Measurements from ENCODE around the gene TMEM54. TPM values are rescaled to one million over a fixed set of nuclear protein-coding genes. Genes with fewer than 3 reads are reported as not detected.
"Not testable (repeated sequence)": the region's sequence is repeated elsewhere in the genome, so short reads cannot be mapped to it uniquely, and the experiment has no call there.

TMEM54 gene
- total RNA-seq, 2 experiments from 2014 or later: not detected

- Mint-ChIP-seq H3K4me3 (no peak overlapping the region), H3K27me3 (ENCODE audit: low read depth) (peaks cover 50% of the 10 kb centered on the region), H3K27ac (no peak overlapping the region), H3K9me3 (ENCODE audit: insufficient read depth) (no peaks in the 10 kb centered on the region), H3K4me1 (ENCODE audit: low read depth) (peaks cover 18% of the 10 kb centered on the region), H3K36me3 (ENCODE audit: low read depth) (no peaks in the 10 kb centered on the region)
- DNase-seq (no peak), ATAC-seq (no peak)
- ChIA-PET CTCF (no interaction called here), POLR2A (interaction anchor here (0.6 kb wide), 1 partner anchor 13 kb away, joined by 3 read pairs; no protein-coding TSS in a partner anchor)
Measured at GRCh38 chr1:32918179-32918578, 17.0 kb upstream of the TMEM54 start.

GRCh38 chr1:32917521-32917920, 16.3 kb upstream of the TMEM54 start:
- Mint-ChIP-seq H3K27me3 (ENCODE audit: low read depth) (peaks cover 45% of the 10 kb centered on the region), H3K27ac (no peak overlapping the region)
- peak; percentile 79 for ATAC-seq

DNA sequence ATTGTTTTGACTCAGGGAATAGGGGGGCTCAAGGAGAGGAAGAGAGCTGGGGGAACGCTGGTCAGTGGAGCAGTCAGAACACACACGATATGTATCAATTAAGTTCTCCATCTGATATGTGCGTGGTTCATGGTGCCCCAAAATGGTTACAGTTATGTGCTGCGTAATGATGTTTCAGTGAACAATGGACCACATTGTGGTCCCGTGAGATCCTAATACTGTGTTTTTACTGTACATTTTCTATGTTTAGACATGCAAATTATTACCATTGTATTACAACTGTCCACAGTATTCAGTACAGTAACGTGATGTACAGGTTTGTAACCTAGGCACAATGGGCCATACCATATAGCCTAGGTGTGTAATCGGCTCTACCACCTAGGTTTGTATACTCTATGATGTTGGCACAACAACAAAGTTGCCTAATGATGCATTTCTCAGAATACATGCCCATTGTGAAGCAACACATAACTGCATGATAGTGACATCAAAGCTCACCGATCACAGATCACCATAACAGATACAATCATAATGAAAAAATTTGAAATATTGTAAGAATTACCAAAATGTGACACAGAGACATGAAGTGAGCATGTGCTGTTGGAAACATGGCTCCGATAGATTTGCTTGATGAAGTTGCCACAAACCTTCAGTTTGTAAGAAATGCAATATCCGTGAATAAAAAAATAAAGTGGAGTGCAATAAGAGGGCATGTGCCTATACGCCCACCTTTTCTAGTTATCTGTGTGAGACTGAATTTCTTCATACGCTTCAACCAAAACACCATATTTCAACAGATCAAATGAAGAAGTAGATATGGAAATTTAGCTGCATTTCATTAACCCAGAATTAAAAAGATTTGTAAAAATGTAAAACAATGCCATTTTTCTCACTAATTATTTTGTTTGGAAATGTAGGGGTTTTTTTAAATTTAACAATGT, 14.8 kb upstream of the TMEM54 start:
- no peak for DNase-seq
- Mint-ChIP-seq H3K27me3 (ENCODE audit: low read depth) (peaks cover 41% of the 10 kb centered on the region), H3K4me3 (no peak overlapping the region), H3K36me3 (ENCODE audit: low read depth) (no peaks in the 10 kb centered on the region), H3K27ac (no peak overlapping the region), H3K4me1 (ENCODE audit: low read depth) (peaks cover 18% of the 10 kb centered on the region), H3K9me3 (ENCODE audit: insufficient read depth) (no peaks in the 10 kb centered on the region)
- ChIA-PET CTCF (interaction anchor here (1.6 to 1.8 kb wide), 2 partner anchors 39 to 41 kb away, joined by 4 to 5 read pairs; no protein-coding TSS in a partner anchor), POLR2A (no interaction called here)
- no peak for ATAC-seq

More at GRCh38 chr1:32917521-32917920, 16.3 kb upstream of the TMEM54 start:
- Mint-ChIP-seq H3K4me1 (ENCODE audit: low read depth) (peaks cover 18% of the 10 kb centered on the region), H3K4me3 (no peak overlapping the region), H3K36me3 (ENCODE audit: low read depth) (no peaks in the 10 kb centered on the region), H3K9me3 (ENCODE audit: insufficient read depth) (no peaks in the 10 kb centered on the region)
- peak; percentile 68 for DNase-seq
- POLR2A ChIA-PET: no interaction called here
- CTCF ChIA-PET: interaction anchor here (1.6 to 1.8 kb wide), 2 partner anchors 40 to 42 kb away, joined by 4 to 5 read pairs; no protein-coding TSS in a partner anchor

GRCh38 chr1:32910319-32910718, 9.1 kb upstream of the TMEM54 start:
- no peaks in the 10 kb centered on the region for H3K9me3 Mint-ChIP-seq (ENCODE audit: insufficient read depth)
- H3K27me3 Mint-ChIP-seq (ENCODE audit: low read depth): peaks cover 24% of the 10 kb centered on the region
- ATAC-seq (no peak), DNase-seq (no peak)
- no peak overlapping the region for H3K27ac Mint-ChIP-seq
- POLR2A ChIA-PET: no interaction called here
- no peaks in the 10 kb centered on the region for H3K4me1 Mint-ChIP-seq (ENCODE audit: low read depth)
- CTCF ChIA-PET: interaction anchor here (0.6 kb wide), 1 partner anchor 70 kb away, joined by 3 read pairs; no protein-coding TSS in a partner anchor
- no peaks in the 10 kb centered on the region for H3K36me3 Mint-ChIP-seq (ENCODE audit: low read depth)
- H3K4me3 Mint-ChIP-seq: no peak overlapping the region

- ATAC-seq (no peak), DNase-seq (no peak)
- ChIA-PET CTCF (no interaction called here), POLR2A (interaction anchor here (0.6 kb wide), 1 partner anchor 292 kb away, joined by 4 read pairs; no protein-coding TSS in a partner anchor)
- Mint-ChIP-seq H3K27me3 (ENCODE audit: low read depth) (peaks cover 39% of the 10 kb centered on the region), H3K4me3 (no peak overlapping the region), H3K36me3 (ENCODE audit: low read depth) (no peaks in the 10 kb centered on the region), H3K4me1 (ENCODE audit: low read depth) (no peaks in the 10 kb centered on the region), H3K9me3 (ENCODE audit: insufficient read depth) (no peaks in the 10 kb centered on the region), H3K27ac (no peak overlapping the region)
Measured at GRCh38 chr1:32907435-32907834, 6.2 kb upstream of the TMEM54 start.

DNA sequence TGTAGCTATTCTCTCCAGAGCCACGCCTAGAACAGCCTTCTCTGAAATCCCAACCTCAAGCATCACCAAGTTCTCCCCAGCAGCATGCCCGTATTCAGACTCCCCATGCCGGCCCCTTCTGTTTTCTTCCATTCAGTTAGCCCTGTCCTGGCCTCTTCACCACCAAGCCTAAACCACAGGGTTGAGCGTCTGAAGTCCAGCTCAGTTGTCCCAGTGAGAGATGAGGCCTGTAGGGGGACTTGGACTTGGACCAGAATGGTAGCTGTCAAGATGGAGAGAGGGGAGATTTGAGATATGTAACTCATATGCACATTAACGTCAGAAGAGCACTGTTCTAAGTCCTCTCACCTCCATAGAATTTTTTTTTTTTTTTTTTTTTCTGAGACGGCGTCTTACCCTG, 5.5 kb upstream of the TMEM54 start:
- Mint-ChIP-seq H3K27me3 (ENCODE audit: low read depth) (peaks cover 45% of the 10 kb centered on the region), H3K4me1 (ENCODE audit: low read depth) (peaks cover 3% of the 10 kb centered on the region), H3K36me3 (ENCODE audit: low read depth) (peaks cover 2% of the 10 kb centered on the region), H3K27ac (no peak overlapping the region), H3K4me3 (no peak overlapping the region), H3K9me3 (ENCODE audit: insufficient read depth) (no peaks in the 10 kb centered on the region)
- POLR2A ChIA-PET: no interaction called here
- CTCF ChIA-PET: no interaction called here
- ATAC-seq (no peak), DNase-seq (no peak)

- H3K9me3 Mint-ChIP-seq (ENCODE audit: insufficient read depth); DNase-seq; H3K4me3 Mint-ChIP-seq; H3K36me3 Mint-ChIP-seq (ENCODE audit: low read depth); H3K4me1 Mint-ChIP-seq (ENCODE audit: low read depth); ATAC-seq; H3K27ac Mint-ChIP-seq; POLR2A ChIA-PET: not testable (repeated sequence)
- CTCF ChIA-PET: interaction anchor here (1.5 kb wide), 2 partner anchors 19 to 149 kb away, joined by 3 read pairs; partner anchors contain the start of gene HPCA
- peaks cover 50% of the 10 kb centered on the region for H3K27me3 Mint-ChIP-seq (ENCODE audit: low read depth)
Measured at GRCh38 chr1:32905588-32905987, 4.4 kb upstream of the TMEM54 start.

GRCh38 chr1:32904797-32905196, 3.6 kb upstream of the TMEM54 start:
- Mint-ChIP-seq H3K4me1 (ENCODE audit: low read depth) (peaks cover 6% of the 10 kb centered on the region), H3K36me3 (ENCODE audit: low read depth) (peaks cover 2% of the 10 kb centered on the region), H3K27ac (no peak overlapping the region), H3K27me3 (ENCODE audit: low read depth) (peaks cover 52% of the 10 kb centered on the region), H3K9me3 (ENCODE audit: insufficient read depth) (no peaks in the 10 kb centered on the region), H3K4me3 (no peak overlapping the region)
- CTCF ChIA-PET: interaction anchor here (0.7 to 1.5 kb wide), 3 partner anchors 18 to 455 kb away, joined by 3 read pairs; partner anchors contain the start of gene HPCA
- DNase-seq (no peak), ATAC-seq (no peak)
- POLR2A ChIA-PET: interaction anchor here (0.5 kb wide), 1 partner anchor 13 kb away, joined by 3 read pairs; no protein-coding TSS in a partner anchor

DNA sequence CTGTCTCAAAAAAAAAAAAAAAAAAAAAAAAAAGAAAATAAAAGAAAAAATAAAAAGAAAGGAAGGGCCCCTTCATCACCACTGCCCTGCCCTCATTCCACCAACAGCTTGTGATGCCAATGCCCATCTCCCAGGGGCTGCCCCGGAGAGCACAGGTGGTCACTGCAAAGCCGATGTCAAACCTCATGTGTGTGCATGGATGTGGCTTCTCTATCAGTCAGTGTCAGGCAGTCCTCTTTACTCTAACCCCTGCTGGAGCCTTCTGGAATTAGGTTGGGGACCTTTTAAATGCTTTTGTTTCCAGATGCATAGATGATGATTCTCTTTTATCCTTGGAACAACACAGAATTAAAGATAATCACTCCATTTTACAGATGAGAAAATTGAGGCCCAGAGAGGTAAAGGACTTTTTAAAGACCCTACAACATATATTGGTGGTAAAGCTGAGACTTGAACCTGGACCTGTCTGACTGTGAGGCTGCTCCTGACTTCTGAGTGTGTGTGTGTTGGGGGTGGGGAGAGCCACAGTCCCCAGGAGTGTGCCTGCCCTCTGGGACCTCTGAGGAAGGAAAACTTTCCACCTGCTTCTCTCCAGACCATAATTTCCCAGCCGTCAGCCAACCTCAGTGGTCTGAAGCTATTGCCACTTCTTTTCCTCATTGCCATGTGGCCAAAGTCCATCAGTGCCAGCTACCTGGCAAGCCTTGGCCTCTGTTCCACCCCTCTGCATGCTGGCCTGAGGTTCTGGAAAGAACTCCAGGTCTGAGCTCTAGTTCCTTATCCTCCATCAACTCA, 3.0 kb upstream of the TMEM54 start:
- H3K27ac Mint-ChIP-seq: no peak overlapping the region
- no peaks in the 10 kb centered on the region for H3K9me3 Mint-ChIP-seq (ENCODE audit: insufficient read depth)
- H3K27me3 Mint-ChIP-seq (ENCODE audit: low read depth): peaks cover 50% of the 10 kb centered on the region
- ChIA-PET POLR2A (interaction anchor here (0.5 kb wide), 1 partner anchor 14 kb away, joined by 3 read pairs; no protein-coding TSS in a partner anchor), CTCF (interaction anchor here (0.7 to 1.5 kb wide), 3 partner anchors 18 to 456 kb away, joined by 3 read pairs; partner anchors contain the start of gene HPCA)
- H3K36me3 Mint-ChIP-seq (ENCODE audit: low read depth): peaks cover 2% of the 10 kb centered on the region
- no peak overlapping the region for H3K4me3 Mint-ChIP-seq
- DNase-seq (no peak), ATAC-seq (no peak)
- H3K4me1 Mint-ChIP-seq (ENCODE audit: low read depth): peaks cover 6% of the 10 kb centered on the region

DNA sequence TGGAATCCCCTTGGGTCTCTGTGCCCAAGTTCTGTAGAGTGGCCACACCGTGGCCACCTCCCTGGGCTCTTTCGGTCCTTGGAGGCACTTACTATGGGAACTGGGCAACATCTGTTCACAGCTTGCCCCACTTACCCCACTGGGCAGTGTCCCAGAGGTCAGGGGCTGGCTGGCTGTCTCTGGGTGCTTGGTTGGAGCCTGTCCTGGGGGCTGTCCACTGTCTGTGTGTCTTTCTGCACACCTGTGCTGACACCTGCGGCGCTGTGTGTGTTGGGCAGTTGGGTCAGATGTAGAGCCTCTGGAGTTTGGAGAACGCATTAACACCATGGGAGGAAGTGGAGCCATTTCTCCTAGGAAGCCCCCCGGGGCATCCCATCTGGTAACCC, 1.3 kb upstream of the TMEM54 start:
- H3K27ac Mint-ChIP-seq: no peak overlapping the region
- no peak overlapping the region for H3K4me3 Mint-ChIP-seq

GRCh38 chr1:32901823-32902534, 790 bp upstream of the TMEM54 start:
- H3K9me3 Mint-ChIP-seq (ENCODE audit: insufficient read depth): no peaks in the 10 kb centered on the region
- CTCF ChIA-PET: no interaction called here
- peaks cover 2% of the 10 kb centered on the region for H3K36me3 Mint-ChIP-seq (ENCODE audit: low read depth)
- no peak overlapping the region for H3K27ac Mint-ChIP-seq
- H3K4me1 Mint-ChIP-seq (ENCODE audit: low read depth): peaks cover 6% of the 10 kb centered on the region
- ATAC-seq: no peak
- no peak for DNase-seq
- POLR2A ChIA-PET: no interaction called here
- H3K27me3 Mint-ChIP-seq (ENCODE audit: low read depth): peaks cover 61% of the 10 kb centered on the region
- H3K4me3 Mint-ChIP-seq: peak overlapping the region; percentile 58

More for the DNA sequence above, 1.3 kb upstream of the TMEM54 start:
- no peak for DNase-seq
- CTCF ChIA-PET: no interaction called here
- no peak for ATAC-seq
- no peaks in the 10 kb centered on the region for H3K9me3 Mint-ChIP-seq (ENCODE audit: insufficient read depth)
- H3K36me3 Mint-ChIP-seq (ENCODE audit: low read depth): peaks cover 2% of the 10 kb centered on the region
- peaks cover 56% of the 10 kb centered on the region for H3K27me3 Mint-ChIP-seq (ENCODE audit: low read depth)
- POLR2A ChIA-PET: no interaction called here
- H3K4me1 Mint-ChIP-seq (ENCODE audit: low read depth): peaks cover 6% of the 10 kb centered on the region

Data from activated CD8-positive, alpha-beta T cell treated with anti-CD3 and anti-CD28 coated beads, Interleukin-2, amount 10 ng/mL, durations not matched to agents 7 days and 5 days (primary cell).